Mesenchymal stem cell (in vitro differentiated cells and primary cell): ENCODE results near the gene GVQW3.

Experiments used
- DNase-seq: peaks from one replicate; pipeline ENCODE4 v3.0.0-alpha.2; 2013
- H2AFZ ChIP-seq: one replicate; pipeline ENCODE4 v1.6.1; 2013; ENCODE audit warnings: low read depth, mild to moderate bottlenecking, control low read depth, inconsistent platforms, low read length, moderate library complexity
- H2AK5ac ChIP-seq: 2 replicates; pipeline ENCODE4 v1.6.1; 2013; ENCODE audit warnings: low read length, moderate library complexity, mild to moderate bottlenecking, inconsistent platforms; ENCODE audit not compliant: severe bottlenecking
- H2BK120ac ChIP-seq: one replicate; pipeline ENCODE4 v1.6.1; 2013; ENCODE audit warnings: low read depth, mild to moderate bottlenecking, inconsistent platforms, low read length, moderate library complexity
- H2BK12ac ChIP-seq, 2 experiments: one replicate each; pipeline ENCODE4 v1.6.1; 2013; ENCODE audit warnings: inconsistent platforms in 2 of 2, low read length in 2 of 2, mild to moderate bottlenecking in 2 of 2, moderate library complexity in 2 of 2, control low read depth in 1 of 2
- H2BK15ac ChIP-seq: one replicate; pipeline ENCODE4 v1.6.1; 2013; ENCODE audit warnings: mild to moderate bottlenecking, low read depth, inconsistent platforms; ENCODE audit not compliant: poor library complexity, severe bottlenecking
- H2BK5ac ChIP-seq: 2 replicates; pipeline ENCODE4 v1.6.1; 2013; ENCODE audit warnings: low read depth, mild to moderate bottlenecking, low read length, control low read depth, inconsistent platforms; ENCODE audit not compliant: poor library complexity, severe bottlenecking
- H3K14ac ChIP-seq, 2 experiments: one replicate each; pipeline ENCODE4 v1.6.1; 2013; ENCODE audit warnings: inconsistent platforms in 2 of 2, low read length in 2 of 2, control low read depth in 1 of 2, mild to moderate bottlenecking in 1 of 2, moderate library complexity in 1 of 2
- H3K18ac ChIP-seq, 2 experiments: one replicate each; pipeline ENCODE4 v1.6.1; 2013; ENCODE audit warnings: inconsistent platforms in 2 of 2, low read length in 2 of 2, control low read depth in 1 of 2, low read depth in 1 of 2, mild to moderate bottlenecking in 1 of 2
- H3K23ac ChIP-seq, 2 experiments: one replicate each; pipeline ENCODE4 v1.6.1; 2013; ENCODE audit warnings: inconsistent platforms in 2 of 2, low read length in 2 of 2, mild to moderate bottlenecking in 2 of 2, moderate library complexity in 2 of 2, control low read depth in 1 of 2
- H3K27ac ChIP-seq: 2 replicates; pipeline ENCODE4 v1.5.1; 2013; ENCODE audit warnings: mild to moderate bottlenecking, moderate library complexity, low read length, control low read depth, inconsistent platforms; ENCODE audit not compliant: poor library complexity, severe bottlenecking
- H3K27me3 ChIP-seq, 2 experiments: 2 replicates each; pipeline versions ENCODE4 v1.6.1 to v1.7.0; 2013; ENCODE audit warnings: low read length in 2 of 2, mild to moderate bottlenecking in 2 of 2, moderate library complexity in 2 of 2, control low read depth in 1 of 2, inconsistent platforms in 1 of 2; ENCODE audit not compliant: control insufficient read depth in 1 of 2, insufficient read depth in 1 of 2
- H3K36me3 ChIP-seq, 2 experiments: 2 replicates each; pipeline versions ENCODE4 v1.6.1 to v1.7.0; 2013; ENCODE audit warnings: low read length in 2 of 2, control low read depth in 1 of 2, inconsistent platforms in 1 of 2, low read depth in 1 of 2, mild to moderate bottlenecking in 1 of 2; ENCODE audit not compliant: insufficient read depth in 2 of 2, control insufficient read depth in 1 of 2
- H3K4ac ChIP-seq, 2 experiments: one replicate each; pipeline ENCODE4 v1.6.1; 2013; ENCODE audit warnings: inconsistent platforms in 2 of 2, low read length in 2 of 2, mild to moderate bottlenecking in 2 of 2, moderate library complexity in 2 of 2, control low read depth in 1 of 2, low read depth in 1 of 2
- H3K4me1 ChIP-seq: 2 replicates; pipeline ENCODE4 v1.6.1; 2013; ENCODE audit warnings: low read depth, low read length, control low read depth; ENCODE audit not compliant: control insufficient read depth, insufficient read depth
- H3K4me2 ChIP-seq: 2 replicates; pipeline ENCODE4 v1.6.1; 2013; ENCODE audit warnings: low read length, mild to moderate bottlenecking, inconsistent platforms; ENCODE audit not compliant: poor library complexity, severe bottlenecking
- H3K4me3 ChIP-seq, 2 experiments: 2 replicates each; pipeline versions ENCODE4 v1.5.1 to v1.7.0; 2013; ENCODE audit warnings: low read length in 2 of 2, mild to moderate bottlenecking in 2 of 2, control low read depth in 1 of 2, low read depth in 1 of 2; ENCODE audit not compliant: insufficient read depth in 1 of 2
- H3K79me1 ChIP-seq: replicated peaks from 2 replicates; pipeline ENCODE4 v1.6.1; 2013; ENCODE audit warnings: mild to moderate bottlenecking, control low read depth, low read length, inconsistent platforms; ENCODE audit not compliant: poor library complexity, severe bottlenecking
- H3K9ac ChIP-seq: 2 replicates; pipeline ENCODE4 v1.7.0; 2013; ENCODE audit warnings: mild to moderate bottlenecking, low read length, moderate library complexity
- H3K9me3 ChIP-seq: 2 replicates; pipeline ENCODE4 v1.7.0; 2013; ENCODE audit warnings: mild to moderate bottlenecking, low read length; ENCODE audit not compliant: control insufficient read depth
- H4K8ac ChIP-seq: one replicate; pipeline ENCODE4 v1.6.1; 2013; ENCODE audit warnings: inconsistent platforms, mild to moderate bottlenecking, low read length, moderate library complexity
- H4K91ac ChIP-seq: one replicate; pipeline ENCODE4 v1.6.1; 2013; ENCODE audit warnings: mild to moderate bottlenecking, low read length, inconsistent platforms
- WGBS: methylation state at CpG from one replicate; pipeline ENCODE4 v1.1.7; 2013; ENCODE audit warnings: mixed read lengths; 5-methylcytosine and 5-hydroxymethylcytosine counted together

The GVQW3 gene

GRCh38 chr11:76382209-76382608 is 1.1 kb downstream of the GVQW3 start:
- H4K8ac ChIP-seq: no peak overlapping the region
- peak overlapping the region; percentile 87 for H3K9ac ChIP-seq
- no peak overlapping the region for H2BK12ac ChIP-seq
- peaks cover 22% of the 10 kb centered on the region for H3K79me1 ChIP-seq
- no peak overlapping the region for H3K27ac ChIP-seq
- H4K91ac ChIP-seq: no peak overlapping the region
- H2BK120ac ChIP-seq: no peak overlapping the region
- no peak overlapping the region for H2AK5ac ChIP-seq
- no peak overlapping the region for H3K18ac ChIP-seq
- no peak overlapping the region for H3K4me2 ChIP-seq
- H3K4me3 ChIP-seq: peak overlapping the region in 1 of 2 experiments; percentile 89
- no peak overlapping the region for H2BK5ac ChIP-seq
- DNase-seq: no peak
- H3K36me3 ChIP-seq: peaks cover 0 to 7% of the 10 kb centered on the region in 2 experiments
- H2AFZ ChIP-seq: no peak overlapping the region
- no peak overlapping the region for H2BK15ac ChIP-seq
- H3K27me3 ChIP-seq: no peaks in the 10 kb centered on the region
- peaks cover 10% of the 10 kb centered on the region for H3K4me1 ChIP-seq
- H3K4ac ChIP-seq: no peak overlapping the region
- 83% methylated on average over 6 of the region's 6 CpGs for WGBS
- H3K23ac ChIP-seq: no peak overlapping the region
- H3K14ac ChIP-seq: no peak overlapping the region
- H3K9me3 ChIP-seq: no peaks in the 10 kb centered on the region

- Histone ChIP-seq H2BK15ac (no peak overlapping the region), H3K23ac (no peak overlapping the region), H3K27me3 (no peaks in the 10 kb centered on the region), H2AK5ac (no peak overlapping the region), H3K4me3 (no peak overlapping the region), H4K91ac (no peak overlapping the region), H2BK12ac (no peak overlapping the region), H2BK120ac (no peak overlapping the region), H3K79me1 (peaks cover 16% of the 10 kb centered on the region), H4K8ac (no peak overlapping the region), H3K4me1 (peaks cover 6% of the 10 kb centered on the region), H3K4me2 (no peak overlapping the region), H3K18ac (no peak overlapping the region), H3K9ac (no peak overlapping the region), H2AFZ (no peak overlapping the region), H3K14ac (no peak overlapping the region), H3K36me3 (peaks cover 0 to 7% of the 10 kb centered on the region in 2 experiments), H3K27ac (no peak overlapping the region), H2BK5ac (no peak overlapping the region), H3K9me3 (no peaks in the 10 kb centered on the region), H3K4ac (no peak overlapping the region)
- 93% methylated on average over 5 of the region's 5 CpGs for WGBS
- no peak for DNase-seq
Observed at GRCh38 chr11:76385903-76386302, 4.8 kb downstream of the GVQW3 start.

DNA sequence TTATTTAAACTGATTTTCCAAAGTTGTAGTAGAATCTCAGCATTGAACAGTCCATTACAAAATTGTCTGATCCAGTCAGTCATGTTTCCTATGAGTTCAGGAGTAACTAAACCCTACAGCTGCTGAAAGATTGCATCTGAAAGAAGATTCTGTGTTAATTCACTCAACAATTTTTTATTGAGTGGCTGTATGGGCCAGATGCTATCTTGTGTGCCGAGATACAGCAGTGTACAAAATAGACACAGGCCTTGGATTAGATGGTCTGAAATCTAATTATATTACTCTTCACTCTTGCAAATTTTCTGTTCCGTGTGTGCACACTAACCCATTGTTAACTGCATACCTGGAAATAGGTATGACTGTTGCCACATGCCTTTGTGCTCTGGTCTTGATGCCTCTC is 7.3 kb downstream of the GVQW3 start:
- Histone ChIP-seq H3K4me2 (no peak overlapping the region), H2BK120ac (no peak overlapping the region), H2AK5ac (no peak overlapping the region), H3K9ac (no peak overlapping the region), H3K4me3 (no peak overlapping the region), H2BK15ac (no peak overlapping the region), H2BK12ac (no peak overlapping the region), H3K18ac (no peak overlapping the region), H3K4ac (no peak overlapping the region), H4K8ac (no peak overlapping the region), H3K23ac (no peak overlapping the region), H3K27me3 (no peaks in the 10 kb centered on the region), H3K79me1 (peaks cover 3% of the 10 kb centered on the region), H2BK5ac (no peak overlapping the region), H3K4me1 (no peaks in the 10 kb centered on the region), H3K9me3 (no peaks in the 10 kb centered on the region), H3K27ac (no peak overlapping the region), H2AFZ (no peak overlapping the region), H4K91ac (no peak overlapping the region), H3K14ac (no peak overlapping the region), H3K36me3 (peaks cover 0 to 7% of the 10 kb centered on the region in 2 experiments)
- no peak for DNase-seq
- 94% methylated on average over 2 of the region's 2 CpGs for WGBS

DNA sequence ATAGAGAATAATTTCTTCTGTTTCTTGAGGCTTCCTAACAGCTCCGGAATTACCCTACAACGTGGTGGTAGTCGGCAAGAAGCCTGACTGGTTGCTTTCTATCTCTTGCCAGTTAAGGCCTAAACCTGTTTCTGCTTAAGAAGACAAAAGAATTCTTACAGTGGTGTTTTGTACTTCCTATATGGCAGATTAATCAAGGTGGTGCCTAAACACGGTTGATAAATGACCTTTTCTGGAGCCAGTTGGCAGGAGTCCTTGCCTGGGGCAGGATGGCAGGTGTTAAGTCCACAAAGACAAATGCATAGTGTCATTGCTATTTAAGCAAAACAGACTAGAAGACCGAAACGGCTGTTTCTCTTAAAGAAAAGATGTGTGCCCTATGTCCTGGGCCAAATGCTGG is 9.9 kb downstream of the GVQW3 start:
- H3K27ac ChIP-seq: no peak overlapping the region
- DNase-seq: no peak
- WGBS: 88% methylated on average over 6 of the region's 6 CpGs
- no peak overlapping the region for H2AK5ac ChIP-seq
- H3K27me3 ChIP-seq: no peaks in the 10 kb centered on the region
- no peak overlapping the region for H2BK5ac ChIP-seq
- H2BK120ac ChIP-seq: no peak overlapping the region
- H4K91ac ChIP-seq: no peak overlapping the region
- H3K23ac ChIP-seq: no peak overlapping the region
- H2BK15ac ChIP-seq: no peak overlapping the region
- no peak overlapping the region for H4K8ac ChIP-seq
- H3K4me2 ChIP-seq: no peak overlapping the region
- peaks cover 2% of the 10 kb centered on the region for H3K79me1 ChIP-seq
- no peak overlapping the region for H3K4ac ChIP-seq
- H3K14ac ChIP-seq: no peak overlapping the region
- H3K4me3 ChIP-seq: no peak overlapping the region
- no peaks in the 10 kb centered on the region for H3K9me3 ChIP-seq
- H2AFZ ChIP-seq: no peak overlapping the region
- no peaks in the 10 kb centered on the region for H3K4me1 ChIP-seq
- no peak overlapping the region for H2BK12ac ChIP-seq
- no peaks in the 10 kb centered on the region for H3K36me3 ChIP-seq
- H3K18ac ChIP-seq: no peak overlapping the region
- H3K9ac ChIP-seq: no peak overlapping the region
